ENCODE measurements around the gene NSF. TPM values are rescaled to one million over a fixed set of nuclear protein-coding genes. Genes with fewer than 3 reads are reported as not detected.

Gene NSF
- total RNA-seq, 2 donors from 2014 or later = 29.7 to 41.0 TPM

DNA sequence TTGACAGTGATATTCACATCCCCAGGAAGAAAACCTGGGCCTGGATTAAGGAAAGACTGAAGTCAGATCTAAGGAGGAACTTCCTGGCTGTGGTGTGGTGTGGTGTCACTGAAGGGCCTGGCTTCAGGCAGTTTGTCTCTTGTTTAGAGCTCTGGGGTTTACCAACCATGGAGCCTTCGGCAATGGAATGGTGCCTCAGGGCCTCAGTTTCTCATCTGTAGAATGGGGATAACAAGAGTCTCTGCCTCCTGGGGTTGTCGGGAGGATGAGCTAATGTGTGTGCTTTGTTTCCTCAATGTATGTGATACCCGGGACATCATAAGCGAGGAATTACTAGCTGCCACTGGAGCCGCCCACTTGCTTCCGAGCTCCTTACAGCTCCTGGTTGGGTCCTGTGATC lies 215.3 kb downstream of the NSF start:
- H3K36me3 Mint-ChIP-seq (ENCODE audit: low read depth) = peaks cover 25% of the 10 kb centered on the region
- H3K27me3 Mint-ChIP-seq (ENCODE audit: insufficient read depth) = no peaks in the 10 kb centered on the region
- Histone ChIP-seq H3K27me3 (ENCODE audit: control insufficient read depth, insufficient read depth, low read length, poor library complexity, severe bottlenecking) (no peaks in the 10 kb centered on the region), H3K9ac (ENCODE audit: extremely low read depth, low read length, poor library complexity, severe bottlenecking) (no peak overlapping the region), H3K4me1 (ENCODE audit: control insufficient read depth, insufficient read depth, low read length) (no peaks in the 10 kb centered on the region), H3K9me3 (ENCODE audit: control insufficient read depth, low read length) (no peaks in the 10 kb centered on the region), H3K27ac (ENCODE audit: low read depth, low read length) (no peak overlapping the region), H3K4me3 (ENCODE audit: low read length) (no peak overlapping the region), H3K36me3 (ENCODE audit: control insufficient read depth, insufficient read depth, low read length) (peaks cover 3% of the 10 kb centered on the region)
- no peak for DNase-seq
- H3K4me3 Mint-ChIP-seq = no peak overlapping the region
- peaks cover 17% of the 10 kb centered on the region for H3K4me1 Mint-ChIP-seq
- no peak overlapping the region for H3K27ac Mint-ChIP-seq
- TF ChIP-seq, protein P1, sequence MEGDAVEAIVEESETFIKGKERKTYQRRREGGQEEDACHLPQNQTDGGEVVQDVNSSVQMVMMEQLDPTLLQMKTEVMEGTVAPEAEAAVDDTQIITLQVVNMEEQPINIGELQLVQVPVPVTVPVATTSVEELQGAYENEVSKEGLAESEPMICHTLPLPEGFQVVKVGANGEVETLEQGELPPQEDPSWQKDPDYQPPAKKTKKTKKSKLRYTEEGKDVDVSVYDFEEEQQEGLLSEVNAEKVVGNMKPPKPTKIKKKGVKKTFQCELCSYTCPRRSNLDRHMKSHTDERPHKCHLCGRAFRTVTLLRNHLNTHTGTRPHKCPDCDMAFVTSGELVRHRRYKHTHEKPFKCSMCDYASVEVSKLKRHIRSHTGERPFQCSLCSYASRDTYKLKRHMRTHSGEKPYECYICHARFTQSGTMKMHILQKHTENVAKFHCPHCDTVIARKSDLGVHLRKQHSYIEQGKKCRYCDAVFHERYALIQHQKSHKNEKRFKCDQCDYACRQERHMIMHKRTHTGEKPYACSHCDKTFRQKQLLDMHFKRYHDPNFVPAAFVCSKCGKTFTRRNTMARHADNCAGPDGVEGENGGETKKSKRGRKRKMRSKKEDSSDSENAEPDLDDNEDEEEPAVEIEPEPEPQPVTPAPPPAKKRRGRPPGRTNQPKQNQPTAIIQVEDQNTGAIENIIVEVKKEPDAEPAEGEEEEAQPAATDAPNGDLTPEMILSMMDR (conservative IDR thresholded peaks at IDR 0.05) = no peak
- H3K9me3 Mint-ChIP-seq = peaks cover 2% of the 10 kb centered on the region
- whole genome bisulfite sequencing, 2 experiments (ENCODE audit: insufficient coverage in 1 of 2, insufficient read length in 1 of 2) = 91 to 96% methylated on average over 4 to 6 of the region's 6 CpGs

Other genes starting within 250 kb of the NSF start
- gene ARL17B, start 228.9 kb upstream of the NSF start, total RNA-seq = 10 to 100 TPM; 12.3 to 13.7 TPM
- 10 to 100 TPM; 15.0 to 16.4 TPM for gene LRRC37A2, start 78.2 kb upstream of the NSF start, total RNA-seq
- gene ARL17A, start 11.0 kb upstream of the NSF start, total RNA-seq = 10 to 100 TPM; 15.7 to 32.0 TPM
- gene WNT3, start 228.0 kb downstream of the NSF start, total RNA-seq = 10 to 100 TPM; 19.9 to 21.8 TPM

Measured in endodermal cell (in vitro differentiated cells).